Neural cell (in vitro differentiated cells): ENCODE measurements around the gene GPAM.

Experiments
- CTCF ChIP-seq: fragments of 450-650 bp; IDR thresholded peaks from 2 replicates; pipeline ENCODE4 v1.5.1; 2014; ENCODE audit warnings: antibody characterized with exemption, mild to moderate bottlenecking, moderate library complexity; ENCODE audit not compliant: poor library complexity, severe bottlenecking
- POLR2AphosphoS5 ChIP-seq: IDR thresholded peaks from 2 replicates; pipeline ENCODE4 v1.6.1; 2012
- SMC3 ChIP-seq: fragments of 450-650 bp; conservative IDR thresholded peaks from 2 replicates; pipeline ENCODE4 v1.6.1; 2014; ENCODE audit warnings: antibody characterized with exemption, mild to moderate bottlenecking, moderate library complexity; ENCODE audit not compliant: poor library complexity

- no peak for TF ChIP-seq CTCF
- no peak for TF ChIP-seq SMC3
- no peak for TF ChIP-seq POLR2AphosphoS5
These were observed 21.6 kb downstream of the GPAM start for GRCh38 chr10:112161757-112162518.
